HG02885 (cell line): ENCODE data around the gene P2RX6.
"Not testable (repeated sequence)": the region's sequence is repeated elsewhere in the genome, so short reads cannot be mapped to it uniquely, and the experiment has no call there.

Source experiments
- ATAC-seq: cut with Tn5 transposase; IDR thresholded peaks from one replicate; pipeline ENCODE4 v1.9.1; 2021; ENCODE audit warnings: mild to moderate bottlenecking; ENCODE audit not compliant: unreplicated experiment, poor library complexity

The P2RX6 gene

DNA sequence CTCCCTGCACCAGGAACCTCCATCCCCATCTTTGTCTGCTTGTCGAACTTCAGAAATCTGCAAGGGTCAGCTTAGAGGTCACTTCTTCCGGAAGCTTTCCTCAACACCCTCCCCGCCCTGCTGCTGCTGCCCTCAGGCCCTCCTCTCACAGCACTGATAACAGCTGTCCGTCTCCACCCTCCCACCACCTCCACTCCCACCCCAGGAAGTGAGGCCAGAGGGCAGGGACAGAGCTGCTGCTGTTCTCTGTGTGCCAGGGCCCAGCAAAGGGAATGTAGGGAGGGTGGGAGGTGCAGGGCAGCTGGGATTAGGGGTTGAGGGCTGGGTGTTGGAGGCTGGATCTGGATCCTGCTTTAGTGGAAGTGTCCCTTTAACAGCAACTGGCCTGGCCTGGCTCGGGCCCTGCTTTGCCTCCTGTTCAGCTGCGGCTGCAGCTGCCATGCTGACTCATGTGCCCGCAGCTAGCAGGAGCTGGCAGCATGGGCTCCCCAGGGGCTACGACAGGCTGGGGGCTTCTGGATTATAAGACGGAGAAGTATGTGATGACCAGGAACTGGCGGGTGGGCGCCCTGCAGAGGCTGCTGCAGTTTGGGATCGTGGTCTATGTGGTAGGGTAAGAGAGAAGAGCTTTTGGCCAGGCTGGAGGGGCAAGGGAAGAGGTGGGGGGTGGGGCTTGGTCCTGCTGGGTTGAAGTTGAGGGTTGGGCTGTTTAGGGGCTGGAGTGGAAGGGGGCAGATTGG, at the start of gene P2RX6:
Gene P2RX6 (plus strand): TSS at position 440 of the 740 bp plus-strand sequence. CDS start 10 bp downstream, at position 450.
- no peak for ATAC-seq

DNA sequence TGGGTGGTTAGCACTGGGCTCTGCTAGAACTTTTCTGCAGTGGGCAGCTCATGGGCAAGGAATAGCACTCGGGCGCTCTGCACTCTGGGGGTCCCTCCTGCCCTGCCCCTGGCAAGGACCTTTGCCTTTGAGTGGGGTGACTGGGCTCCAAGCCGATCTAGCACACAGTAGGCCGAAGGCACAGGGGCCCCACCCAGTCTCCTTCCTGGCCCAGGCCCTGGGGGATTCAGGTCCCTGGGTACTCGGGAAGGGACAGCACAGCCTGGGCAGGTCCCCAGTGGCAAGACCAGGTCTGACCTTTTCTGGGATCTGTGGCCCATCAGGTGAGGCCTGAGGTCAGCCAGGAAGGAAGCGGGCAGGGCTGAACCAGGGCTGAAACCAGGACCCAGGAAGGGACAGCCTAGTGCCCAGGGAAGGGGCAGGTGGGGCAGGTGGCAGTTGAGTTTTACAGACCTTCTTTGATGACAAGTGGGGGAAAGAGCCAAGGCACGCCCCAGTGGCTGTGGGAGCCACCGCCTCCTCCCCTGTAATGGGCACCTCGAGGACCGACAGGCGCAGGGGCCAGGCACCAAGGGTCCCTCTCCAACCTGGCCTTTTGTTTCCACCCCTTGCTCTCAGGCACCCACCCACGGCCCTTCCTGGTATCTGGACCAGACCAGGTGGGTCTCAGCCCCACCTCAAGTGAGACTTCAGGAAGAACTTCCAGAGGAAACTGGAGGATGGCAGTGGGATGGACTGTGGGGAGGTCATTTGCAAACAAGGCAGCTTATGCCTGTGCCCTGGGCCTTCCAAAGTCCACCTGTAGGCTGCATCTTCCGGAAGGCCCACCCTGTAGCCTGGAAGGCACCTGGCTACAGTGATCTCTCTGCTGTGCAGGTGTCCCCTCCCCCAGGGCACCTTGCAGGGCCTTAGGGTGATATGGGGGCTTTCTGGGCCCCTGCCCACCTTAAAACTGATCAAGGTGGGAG, 48.8 kb upstream of the P2RX6 start:
- no peak for ATAC-seq

DNA sequence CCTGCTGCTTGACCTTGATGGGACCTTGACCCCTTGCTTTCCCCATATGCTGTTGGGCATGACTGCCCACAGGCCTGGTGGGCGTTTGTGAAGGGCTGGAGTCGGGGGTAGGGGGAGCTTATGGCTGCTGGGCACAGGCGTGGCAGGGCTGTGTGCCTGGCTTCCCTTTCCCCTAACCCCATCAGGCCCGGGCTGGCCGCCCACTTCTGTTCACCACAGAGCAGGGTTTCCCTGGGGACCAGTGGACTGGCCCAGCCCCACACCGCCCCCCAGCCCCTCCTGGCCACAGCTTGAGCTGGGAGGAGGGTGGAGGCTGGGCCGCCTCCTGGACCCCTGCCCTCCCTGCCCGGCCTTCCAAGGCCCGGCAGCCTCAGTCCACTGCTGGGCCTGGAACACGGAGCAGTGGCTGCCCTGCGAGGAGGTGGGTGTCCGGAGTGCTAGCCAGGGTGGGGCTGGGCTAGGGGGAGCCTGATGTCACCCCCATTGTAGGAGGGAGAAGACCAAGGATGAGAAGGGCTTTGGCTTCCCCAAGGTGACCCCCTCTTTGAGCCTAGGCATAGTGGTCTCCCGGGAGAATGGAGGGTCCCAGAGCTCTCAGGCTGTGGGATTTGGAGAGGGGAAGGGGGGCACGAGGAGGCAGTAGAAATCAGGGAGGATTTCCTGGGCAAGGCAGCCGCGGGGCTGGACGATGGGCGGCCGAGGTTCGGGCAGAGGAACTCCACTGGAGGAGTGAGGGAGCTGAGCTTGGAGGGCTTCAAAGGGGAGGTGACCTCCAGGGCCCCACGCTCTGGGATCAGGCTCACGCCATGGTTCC, 47.9 kb upstream of the P2RX6 start, which contains the start of gene AIFM3:
Gene AIFM3 (plus strand): TSS at position 373 of the 814 bp plus-strand sequence. CDS start 690 bp downstream, outside the sequence.
- ATAC-seq: no peak

DNA sequence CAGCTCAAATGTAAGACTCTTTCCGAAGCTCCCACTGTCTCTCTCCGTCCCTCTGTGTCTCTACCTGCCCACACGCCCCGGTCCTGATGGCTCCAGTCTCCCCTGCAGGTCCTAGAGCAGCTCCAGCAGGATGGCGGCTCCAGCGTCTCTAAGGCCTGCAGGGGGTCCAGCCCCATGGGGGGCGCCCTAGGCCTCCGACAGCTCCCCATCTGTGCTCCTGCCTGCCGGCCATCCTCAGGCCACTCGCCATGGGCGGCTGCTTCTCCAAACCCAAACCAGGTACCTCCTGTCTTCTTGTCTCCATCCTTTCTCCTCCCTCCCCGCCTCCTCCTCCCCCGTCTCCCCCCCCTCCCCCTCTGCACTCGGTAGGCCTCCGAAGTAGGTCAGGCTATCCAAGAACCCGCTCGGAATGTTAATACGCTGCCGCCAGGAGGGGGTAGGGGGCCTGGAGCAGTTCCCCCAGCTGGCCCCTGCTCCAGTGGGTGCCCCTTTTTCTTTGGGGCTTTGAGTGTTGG, 47.2 kb upstream of the P2RX6 start:
- no peak for ATAC-seq

DNA sequence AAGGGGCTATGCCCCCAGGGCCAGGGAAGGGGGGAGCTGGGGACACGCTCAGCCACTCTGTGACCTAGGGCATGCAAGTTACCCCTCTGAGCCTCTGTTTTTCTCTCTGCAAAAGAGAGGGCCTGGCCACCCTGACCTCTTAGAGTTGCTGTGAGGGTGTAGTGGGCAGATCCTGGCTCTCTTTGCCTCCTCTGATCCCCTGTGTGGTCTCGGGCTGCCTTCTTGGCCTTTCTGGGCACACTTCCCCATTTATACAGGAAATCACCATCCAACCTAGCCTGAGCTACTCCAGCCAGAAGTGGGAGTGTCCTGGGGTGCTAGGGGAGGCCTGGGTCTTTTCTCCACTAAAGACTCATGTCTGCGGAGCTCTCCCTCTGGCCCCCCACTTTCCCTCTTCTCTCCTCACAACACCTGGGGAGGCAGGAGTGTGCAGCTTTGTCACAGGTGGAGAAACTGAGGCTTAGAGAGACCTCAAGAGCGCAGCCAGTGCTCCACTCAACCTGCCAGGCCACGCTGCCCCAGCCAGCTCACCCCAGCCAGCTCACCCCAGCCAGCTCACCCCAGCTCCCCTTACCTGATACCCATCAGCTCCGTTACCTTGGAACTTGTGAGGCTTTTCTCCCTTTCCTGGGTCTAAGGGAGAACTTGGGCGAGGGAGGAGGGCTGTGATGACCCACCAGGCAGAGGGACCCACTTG, 46.5 kb upstream of the P2RX6 start:
- ATAC-seq: no peak

DNA sequence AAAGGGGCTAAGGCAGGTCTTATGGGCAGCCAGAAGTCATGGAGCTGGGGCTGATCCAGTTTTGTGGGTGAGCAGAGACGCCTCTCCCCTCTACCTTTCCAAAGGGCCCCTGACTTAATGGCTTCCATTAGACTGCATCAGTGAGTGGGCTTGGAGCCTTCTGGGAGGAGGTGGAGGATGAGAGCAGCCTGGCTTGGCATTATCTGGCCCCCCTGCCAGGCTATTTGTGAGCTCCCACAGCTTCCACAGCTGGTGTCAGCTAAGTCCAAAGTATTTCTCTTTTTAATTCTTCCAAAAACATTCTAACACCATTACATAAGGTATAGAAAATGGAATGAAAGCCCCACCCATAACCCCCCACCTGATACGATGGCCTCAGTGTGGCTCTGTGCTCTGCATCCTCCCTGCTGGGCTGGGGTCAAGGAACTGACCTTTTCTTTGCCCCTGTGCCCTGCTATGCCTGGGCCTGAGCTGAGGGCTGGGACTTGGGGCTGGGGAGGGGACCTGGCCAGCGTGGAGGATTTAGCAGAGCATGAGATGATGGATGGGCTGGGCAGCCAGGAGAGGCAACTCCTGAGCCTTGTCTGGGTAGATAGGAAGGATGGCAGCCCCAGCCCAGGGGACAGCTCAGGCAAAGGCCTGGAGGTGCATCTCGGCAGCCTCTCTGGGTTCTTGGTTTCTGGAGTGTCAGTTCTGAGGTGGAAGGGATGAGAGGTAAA, 43.9 kb upstream of the P2RX6 start:
- ATAC-seq: no peak

DNA sequence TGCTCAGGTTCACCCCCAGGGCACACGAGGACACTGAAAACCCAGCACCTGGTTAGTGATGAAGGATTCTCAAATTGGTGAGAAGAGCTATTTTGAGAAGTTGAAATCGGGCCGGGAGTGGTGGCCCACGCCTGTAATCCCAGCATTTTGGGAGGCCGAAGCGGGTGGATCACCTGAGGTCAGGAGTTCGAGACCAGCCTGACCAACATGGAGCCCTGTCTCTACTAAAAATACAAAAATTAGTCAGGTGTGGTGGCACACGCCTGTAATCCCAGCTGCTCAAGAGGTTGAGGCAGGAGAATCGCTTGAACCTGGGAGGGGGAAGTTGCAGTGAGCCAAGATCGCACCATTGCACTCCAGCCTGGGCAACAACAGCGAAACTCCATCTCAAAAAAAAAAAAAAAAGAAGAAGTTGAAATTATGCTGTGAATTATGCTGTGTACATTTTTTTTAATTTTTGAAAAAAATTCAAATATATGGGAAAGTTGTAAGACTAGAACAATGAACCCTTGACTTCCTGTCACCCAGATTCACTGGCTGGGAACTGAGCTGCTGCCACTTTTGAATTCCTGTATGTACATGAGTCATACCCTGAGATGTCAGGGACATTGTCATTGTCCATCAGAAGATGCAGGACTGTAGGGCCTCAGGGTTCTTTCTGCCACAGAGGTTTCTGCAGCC, 42.8 kb upstream of the P2RX6 start:
- not testable (repeated sequence) for ATAC-seq

DNA sequence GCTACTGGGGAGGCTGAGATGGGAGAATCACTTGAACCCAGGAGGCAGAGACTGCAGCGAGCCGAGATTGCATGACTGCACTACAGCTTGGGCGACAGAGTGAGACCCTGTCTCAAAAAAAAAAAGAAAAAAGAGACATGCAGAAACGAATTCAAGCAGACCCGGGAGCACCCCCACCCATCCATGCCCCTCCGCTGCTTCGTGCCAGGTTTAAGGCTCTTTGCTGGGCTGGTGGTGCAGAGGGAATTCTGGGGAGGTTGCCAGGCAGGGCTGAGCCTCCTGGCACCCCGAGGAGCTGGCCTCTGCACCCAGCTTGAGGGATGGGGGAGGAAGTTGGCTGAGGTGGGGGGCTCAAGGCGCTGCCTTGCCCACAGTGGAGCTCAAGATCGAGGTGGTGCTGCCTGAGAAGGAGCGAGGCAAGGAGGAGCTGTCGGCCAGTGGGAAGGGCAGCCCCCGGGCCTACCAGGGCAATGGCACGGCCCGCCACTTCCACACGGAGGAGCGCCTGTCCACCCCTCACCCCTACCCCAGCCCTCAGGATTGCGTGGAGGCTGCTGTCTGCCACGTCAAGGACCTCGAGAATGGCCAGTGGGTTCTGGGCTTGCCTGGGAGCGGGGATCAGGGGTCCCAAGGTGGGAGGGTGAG, 41.9 kb upstream of the P2RX6 start:
- ATAC-seq: no peak

DNA sequence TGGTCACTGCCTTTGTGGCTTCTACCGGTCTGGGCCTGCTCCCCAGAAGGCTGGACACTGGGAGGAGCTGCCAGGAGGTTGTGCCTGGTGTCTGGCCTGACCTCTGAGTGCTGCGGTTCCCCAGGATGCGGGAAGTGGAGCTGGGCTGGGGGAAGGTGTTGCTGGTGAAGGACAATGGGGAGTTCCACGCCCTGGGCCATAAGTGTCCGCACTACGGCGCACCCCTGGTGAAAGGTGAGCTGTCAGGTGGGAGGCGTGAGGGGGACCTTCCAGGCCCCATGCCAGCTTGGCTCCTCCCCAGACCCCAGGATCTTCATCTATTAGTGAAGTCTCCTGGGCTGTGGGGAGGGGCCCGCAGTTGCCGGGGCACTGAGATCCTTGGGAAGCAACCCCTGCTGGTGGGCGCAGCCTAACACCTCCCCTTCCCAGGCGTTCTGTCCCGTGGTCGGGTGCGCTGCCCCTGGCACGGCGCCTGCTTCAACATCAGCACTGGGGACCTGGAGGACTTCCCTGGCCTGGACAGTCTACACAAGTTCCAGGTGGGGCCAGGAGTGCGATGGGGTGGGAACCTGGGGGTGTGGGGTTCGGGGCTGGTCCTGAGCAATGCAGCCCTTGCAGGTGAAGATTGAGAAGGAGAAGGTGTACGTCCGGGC, 41.2 kb upstream of the P2RX6 start:
- ATAC-seq: no peak

DNA sequence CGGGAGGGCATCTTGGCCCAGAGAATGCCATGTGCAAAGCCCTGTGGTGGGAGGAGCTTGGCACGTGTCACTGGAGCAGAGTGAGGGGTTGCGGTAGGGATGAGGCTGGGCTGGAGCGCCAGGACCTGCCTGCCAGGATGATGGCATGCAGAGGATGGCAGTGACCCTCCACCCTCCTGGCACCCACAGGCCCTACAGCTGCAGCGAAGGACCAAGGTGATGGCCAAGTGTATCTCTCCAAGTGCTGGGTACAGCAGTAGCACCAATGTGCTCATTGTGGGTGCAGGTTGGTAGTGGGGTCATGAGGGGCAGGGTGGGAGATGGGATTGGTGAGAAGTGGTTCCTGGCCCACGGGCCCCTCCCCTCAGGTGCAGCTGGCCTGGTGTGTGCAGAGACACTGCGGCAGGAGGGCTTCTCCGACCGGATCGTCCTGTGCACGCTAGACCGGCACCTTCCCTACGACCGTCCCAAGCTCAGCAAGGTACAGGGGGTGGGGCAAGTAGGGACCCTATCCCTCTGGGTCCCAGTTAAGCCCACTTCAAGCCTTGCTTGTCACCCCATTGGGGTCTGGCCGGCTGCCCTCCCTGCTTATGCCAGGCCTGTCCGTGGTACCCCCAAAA, 40.5 kb upstream of the P2RX6 start:
- no peak for ATAC-seq

DNA sequence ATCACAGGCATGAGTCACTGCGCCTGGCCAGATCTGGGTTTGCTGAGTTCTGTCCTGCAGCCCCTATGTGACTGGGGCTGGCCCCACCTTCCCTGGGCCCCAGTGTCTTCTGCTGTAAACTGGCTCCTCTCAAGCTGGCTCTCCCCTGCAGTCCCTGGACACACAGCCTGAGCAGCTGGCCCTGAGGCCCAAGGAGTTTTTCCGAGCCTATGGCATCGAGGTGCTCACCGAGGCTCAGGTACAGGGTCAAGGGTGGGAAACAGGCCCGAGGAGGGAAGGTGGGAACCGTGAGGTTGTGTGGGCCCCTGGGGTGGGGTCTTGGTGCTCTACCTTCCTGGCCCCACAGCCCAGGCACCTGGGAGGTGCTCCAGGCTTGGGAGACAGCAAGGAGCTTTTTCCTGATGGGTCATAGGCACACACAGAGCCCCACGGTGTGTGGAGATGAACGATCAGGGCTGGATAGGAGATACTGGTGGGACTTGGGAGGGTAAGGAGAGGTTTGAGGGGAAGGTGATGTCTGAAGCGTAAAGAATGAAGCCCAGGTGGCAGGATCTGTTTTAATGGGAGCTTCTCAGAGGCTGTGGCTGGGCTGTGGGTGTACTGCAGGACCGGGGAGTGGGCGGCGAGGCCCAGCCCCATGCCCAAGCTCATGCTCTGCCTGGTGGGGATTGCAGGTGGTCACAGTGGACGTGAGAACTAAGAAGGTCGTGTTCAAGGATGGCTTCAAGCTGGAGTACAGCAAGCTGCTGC, 39.2 kb upstream of the P2RX6 start:
- no peak for ATAC-seq

DNA sequence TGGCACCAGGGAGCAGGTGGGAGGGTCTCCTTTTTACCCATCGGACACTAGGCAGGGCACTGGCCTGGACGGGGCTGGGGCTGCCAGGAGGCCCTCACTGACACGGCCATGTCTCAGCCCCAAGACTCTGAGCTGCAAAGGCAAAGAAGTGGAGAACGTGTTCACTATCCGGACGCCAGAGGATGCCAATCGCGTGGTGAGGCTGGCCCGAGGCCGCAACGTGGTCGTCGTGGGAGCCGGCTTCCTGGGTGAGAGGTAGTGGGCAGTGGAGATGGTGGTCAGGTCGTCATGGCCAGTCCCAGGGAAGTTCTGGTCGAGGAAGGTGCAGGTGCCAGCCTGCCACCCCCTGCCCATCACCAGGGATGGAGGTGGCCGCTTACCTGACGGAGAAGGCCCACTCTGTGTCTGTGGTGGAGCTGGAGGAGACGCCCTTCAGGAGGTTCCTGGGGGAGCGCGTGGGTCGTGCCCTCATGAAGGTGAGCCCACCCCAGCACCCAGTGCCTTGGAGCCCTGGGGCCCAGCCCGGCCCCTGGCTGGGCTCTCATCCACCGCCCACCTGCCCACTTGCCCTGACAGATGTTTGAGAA, 38.6 kb upstream of the P2RX6 start:
- ATAC-seq: no peak

DNA sequence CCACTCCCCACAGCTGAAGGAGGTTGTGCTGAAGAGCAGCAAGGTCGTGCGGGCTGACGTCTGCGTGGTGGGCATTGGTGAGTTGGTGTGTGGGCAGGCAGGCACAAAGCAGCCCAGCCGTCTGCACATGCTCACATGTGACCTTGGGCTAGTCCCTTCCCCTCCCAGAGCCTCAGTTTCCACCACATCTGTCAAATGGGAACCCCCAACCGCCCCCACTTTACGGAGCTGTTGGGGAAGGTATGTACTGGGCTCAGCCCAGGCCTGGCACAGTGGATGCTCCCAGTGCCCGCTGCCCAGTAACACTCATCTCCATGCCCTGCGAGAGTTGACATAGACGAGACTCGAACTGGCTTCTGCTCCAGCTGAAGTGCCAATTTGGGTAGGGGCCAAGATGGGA, 37.9 kb upstream of the P2RX6 start:
- ATAC-seq: no peak

DNA sequence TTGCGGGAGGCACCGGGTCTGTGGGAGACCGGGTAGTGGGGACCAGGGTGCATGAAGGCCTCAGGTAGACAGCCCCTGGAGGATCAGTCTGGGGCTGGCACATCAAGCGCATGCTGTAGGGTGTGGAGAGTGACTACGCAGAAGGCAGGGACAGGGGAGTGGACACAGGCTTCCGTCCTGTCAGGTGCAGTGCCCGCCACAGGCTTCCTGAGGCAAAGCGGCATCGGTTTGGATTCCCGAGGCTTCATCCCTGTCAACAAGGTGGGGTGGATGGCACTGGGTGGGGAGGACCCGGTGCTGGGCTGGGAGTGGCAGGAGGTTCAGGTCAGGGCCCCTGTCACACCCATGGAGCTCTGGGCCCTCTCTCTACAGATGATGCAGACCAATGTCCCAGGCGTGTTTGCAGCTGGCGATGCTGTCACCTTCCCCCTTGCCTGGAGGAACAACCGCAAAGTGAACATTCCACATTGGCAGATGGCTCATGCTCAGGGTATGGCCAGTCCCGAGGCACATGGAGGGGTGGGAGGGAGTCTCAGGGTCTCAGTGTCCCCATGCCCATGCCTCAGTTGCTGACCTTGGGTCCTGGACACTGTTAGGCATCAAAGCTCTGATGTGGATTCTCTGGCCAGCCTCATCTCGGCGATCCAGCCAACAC, 37.3 kb upstream of the P2RX6 start:
- ATAC-seq: no peak

DNA sequence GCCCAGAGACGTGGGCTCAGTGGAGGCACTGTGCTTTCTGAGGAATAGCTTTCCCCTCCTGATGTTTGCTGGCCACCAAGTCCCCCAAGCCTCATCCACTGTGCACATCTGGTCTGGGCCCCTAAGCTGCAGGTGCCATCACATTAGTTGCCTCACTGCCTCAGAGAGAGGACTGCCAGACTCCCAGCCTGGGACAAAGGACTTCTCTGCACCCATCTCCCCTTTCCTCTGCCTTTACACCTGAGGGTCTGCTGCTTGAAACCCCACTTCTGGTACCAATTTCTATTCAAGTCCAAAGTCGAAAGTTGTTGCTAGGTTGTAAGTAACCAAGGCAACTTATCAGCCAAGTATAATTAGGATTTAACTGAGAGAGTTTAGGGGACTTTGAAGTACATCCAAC, 36.5 kb upstream of the P2RX6 start:
- ATAC-seq: no peak
